ENCODE data around the gene LRRTM4.
"Not testable (repeated sequence)": the region's sequence is repeated elsewhere in the genome, so short reads cannot be mapped to it uniquely, and the experiment has no call there.

The LRRTM4 gene

GRCh38 chr2:77045456-77045855 is 476.7 kb downstream of the LRRTM4 start:
- DNase-seq: not testable (repeated sequence)

- DNase-seq: no peak
Measured at GRCh38 chr2:77034445-77034844, 487.7 kb downstream of the LRRTM4 start.

GRCh38 chr2:77029237-77029636 is 492.9 kb downstream of the LRRTM4 start:
- DNase-seq: not testable (repeated sequence)

- DNase-seq: no peak
Measured at GRCh38 chr2:77028032-77028600, 494.1 kb downstream of the LRRTM4 start.

- DNase-seq: no peak
Measured at GRCh38 chr2:77025714-77026113, 496.5 kb downstream of the LRRTM4 start.

- no peak for DNase-seq
Measured at GRCh38 chr2:77021161-77021560, 501.0 kb downstream of the LRRTM4 start.

GRCh38 chr2:77018219-77018618 is 504.0 kb downstream of the LRRTM4 start:
- DNase-seq: no peak

GRCh38 chr2:77017355-77017745 is 504.8 kb downstream of the LRRTM4 start:
- DNase-seq: no peak

GRCh38 chr2:77016443-77017354 is 505.5 kb downstream of the LRRTM4 start:
- no peak for DNase-seq

- no peak for DNase-seq
Measured at GRCh38 chr2:77013953-77014352, 508.2 kb downstream of the LRRTM4 start.

GRCh38 chr2:77013457-77013856 is 508.7 kb downstream of the LRRTM4 start:
- DNase-seq: no peak

GRCh38 chr2:77009307-77009706 is 512.9 kb downstream of the LRRTM4 start:
- no peak for DNase-seq

GRCh38 chr2:77008853-77009252 is 513.3 kb downstream of the LRRTM4 start:
- no peak for DNase-seq

GRCh38 chr2:77007686-77008085 is 514.5 kb downstream of the LRRTM4 start:
- no peak for DNase-seq

GRCh38 chr2:77005522-77005921 is 516.7 kb downstream of the LRRTM4 start:
- no peak for DNase-seq

- no peak for DNase-seq
Measured at GRCh38 chr2:77001895-77002294, 520.3 kb downstream of the LRRTM4 start.

GRCh38 chr2:76998704-76999103 is 523.5 kb downstream of the LRRTM4 start:
- DNase-seq: no peak

- no peak for DNase-seq
Measured at GRCh38 chr2:76998152-76998551, 524.0 kb downstream of the LRRTM4 start.

- no peak for DNase-seq
Measured at GRCh38 chr2:76997296-76997695, 524.9 kb downstream of the LRRTM4 start.

- DNase-seq: no peak
Measured at GRCh38 chr2:76985387-76986136, 536.6 kb downstream of the LRRTM4 start.

- no peak for DNase-seq
Measured at GRCh38 chr2:76984359-76984758, 537.8 kb downstream of the LRRTM4 start.

- DNase-seq: no peak
Measured at GRCh38 chr2:76980067-76980787, 541.9 kb downstream of the LRRTM4 start.
